Endometrial microvascular endothelial cells (primary cell): Measurements from ENCODE around the gene PCED1B. TPM values are rescaled to one million over a fixed set of nuclear protein-coding genes. Genes with fewer than 3 reads are reported as not detected.
"Not testable (repeated sequence)": the region's sequence is repeated elsewhere in the genome, so short reads cannot be mapped to it uniquely, and the experiment has no call there.

ENCODE experiments used
- in situ Hi-C: cut with HindIII; loops from 2 replicates; pipeline ENCODE4 v1.10.0; 2017; ENCODE audit warnings: low sequenced_read_pairs, low pct_unique_long_range_greater_than_20kb; ENCODE audit errors: inconsistent ontology term
- total RNA-seq: library from RNA; depleted of rRNA; stranded (reverse); fragments of >200 nt; gene quantifications from one replicate; pipeline ENCODE4 v1.2.3, GENCODE V29; 2015; ENCODE audit errors: inconsistent ontology term

Gene PCED1B
- total RNA-seq, 1 donor from 2014 or later = not detected

GRCh38 chr12:47152095-47152494 lies 72.7 kb downstream of the PCED1B start:
- in situ Hi-C loops = no loop called here

DNA sequence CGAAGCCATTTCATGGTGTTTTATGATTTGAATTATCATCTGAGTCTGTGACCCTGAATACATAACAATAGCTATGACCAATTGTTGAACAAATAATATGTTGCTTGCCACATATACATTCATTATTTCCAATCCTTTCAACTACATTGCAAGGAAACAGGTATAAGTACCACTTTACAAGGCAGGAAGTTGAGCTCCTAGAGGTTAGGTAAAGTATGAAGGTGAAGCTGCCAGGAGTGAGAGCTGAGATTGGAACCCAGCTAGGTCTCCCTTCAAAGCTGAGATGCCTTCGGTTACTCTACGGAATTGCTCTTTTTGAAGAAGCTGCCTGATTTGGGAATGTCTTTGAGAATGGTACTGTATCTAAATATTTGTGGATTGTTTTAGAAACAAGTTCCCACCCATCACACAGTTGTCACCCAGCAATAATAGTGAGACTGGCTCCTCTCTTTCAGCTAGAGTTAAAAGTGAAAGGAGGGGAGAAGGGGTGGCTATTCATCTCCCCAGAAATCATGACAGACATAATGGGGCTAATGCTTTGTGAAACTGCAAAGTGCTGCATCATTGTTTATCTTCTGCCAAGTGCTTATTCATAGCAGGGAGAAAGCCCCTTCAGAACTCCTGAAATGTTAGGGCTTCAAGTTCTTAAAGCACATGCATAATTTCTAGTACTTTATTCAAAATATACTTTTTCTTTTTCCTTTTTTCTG lies 76.2 kb downstream of the PCED1B start:
- in situ Hi-C loops = no loop called here

GRCh38 chr12:47156167-47156736 lies 76.8 kb downstream of the PCED1B start:
- in situ Hi-C loops = no loop called here

DNA sequence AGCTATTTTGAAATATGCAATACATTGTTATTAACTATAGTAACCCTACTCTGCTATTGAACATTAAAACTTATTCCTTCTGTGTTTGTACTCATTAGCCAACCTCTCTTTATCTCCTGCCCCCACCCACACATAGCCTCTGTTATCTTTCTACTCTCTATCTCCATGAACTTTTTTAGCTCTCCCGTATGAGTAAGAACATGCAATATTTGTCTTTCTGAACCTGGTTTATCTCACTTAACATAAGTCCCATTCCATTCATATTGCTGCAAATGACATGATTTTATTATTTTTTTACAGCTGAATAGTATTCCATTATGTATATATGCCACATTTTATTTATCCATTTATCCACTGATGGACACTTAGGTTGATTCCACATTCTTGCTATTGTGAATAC lies 79.4 kb downstream of the PCED1B start:
- in situ Hi-C loops = no loop called here

GRCh38 chr12:47159348-47159747 lies 79.9 kb downstream of the PCED1B start:
- in situ Hi-C loops = no loop called here

DNA sequence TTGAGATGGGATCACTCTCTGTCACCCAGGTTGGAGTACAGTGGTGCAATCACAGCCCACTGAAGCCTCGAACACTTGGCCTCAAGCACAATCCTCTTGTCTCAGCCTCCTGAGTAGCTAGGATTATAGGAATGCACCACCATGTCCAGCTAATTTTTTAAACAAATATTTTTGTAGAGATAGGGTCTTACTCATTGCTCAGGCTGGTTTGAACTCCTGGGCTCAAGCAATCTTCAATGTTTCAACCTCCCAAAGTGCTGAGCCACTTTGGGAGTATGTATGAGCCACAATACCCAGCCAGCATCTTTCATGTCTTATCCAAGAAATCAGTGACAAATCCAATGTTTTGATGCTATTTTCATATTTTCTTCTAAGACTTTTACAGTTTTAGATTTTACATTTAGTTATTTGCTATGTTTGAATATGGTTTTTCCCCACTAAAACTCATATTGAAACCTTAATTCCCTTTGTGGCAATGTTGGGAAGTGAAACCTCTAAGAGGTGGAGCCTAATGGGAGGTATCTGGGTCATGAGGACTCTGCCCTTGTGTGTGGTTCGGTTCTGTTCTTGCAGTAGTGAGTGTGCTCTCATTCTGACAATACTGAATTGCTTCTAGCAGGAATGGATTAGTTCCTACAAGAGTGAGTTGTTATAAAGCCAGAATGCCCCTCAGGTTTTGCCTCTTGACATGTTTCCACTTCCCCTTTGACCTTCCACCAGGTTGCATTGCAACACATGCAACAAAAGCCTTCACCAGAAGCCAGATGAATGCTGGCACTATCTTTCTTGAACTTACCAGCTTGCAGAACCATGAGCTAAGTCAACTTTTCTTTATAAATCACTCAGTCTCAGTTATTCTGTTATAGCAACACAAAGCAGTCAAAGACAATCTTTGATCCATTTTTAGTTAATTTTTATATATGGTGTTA lies 81.2 kb downstream of the PCED1B start:
- in situ Hi-C loops = no loop called here

DNA sequence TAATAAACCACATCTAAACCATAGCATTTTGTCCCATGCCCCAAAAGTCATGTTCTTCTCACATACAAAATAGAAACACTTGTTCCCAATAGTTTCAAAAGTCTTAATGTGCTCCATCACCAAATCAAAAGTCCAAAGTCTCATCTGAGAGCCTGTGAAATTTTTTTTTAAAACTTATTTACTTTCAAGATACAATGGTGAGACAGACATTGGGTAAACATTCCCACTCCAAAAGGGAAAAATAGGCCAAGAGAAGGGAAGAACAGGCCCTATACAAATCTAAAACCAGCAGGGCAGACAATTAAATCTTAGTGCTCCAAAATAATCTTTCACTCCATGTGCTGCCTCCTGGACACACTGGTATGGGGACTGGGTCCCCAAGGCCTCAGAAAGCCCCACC lies 84.7 kb downstream of the PCED1B start:
- in situ Hi-C loops = no loop called here

DNA sequence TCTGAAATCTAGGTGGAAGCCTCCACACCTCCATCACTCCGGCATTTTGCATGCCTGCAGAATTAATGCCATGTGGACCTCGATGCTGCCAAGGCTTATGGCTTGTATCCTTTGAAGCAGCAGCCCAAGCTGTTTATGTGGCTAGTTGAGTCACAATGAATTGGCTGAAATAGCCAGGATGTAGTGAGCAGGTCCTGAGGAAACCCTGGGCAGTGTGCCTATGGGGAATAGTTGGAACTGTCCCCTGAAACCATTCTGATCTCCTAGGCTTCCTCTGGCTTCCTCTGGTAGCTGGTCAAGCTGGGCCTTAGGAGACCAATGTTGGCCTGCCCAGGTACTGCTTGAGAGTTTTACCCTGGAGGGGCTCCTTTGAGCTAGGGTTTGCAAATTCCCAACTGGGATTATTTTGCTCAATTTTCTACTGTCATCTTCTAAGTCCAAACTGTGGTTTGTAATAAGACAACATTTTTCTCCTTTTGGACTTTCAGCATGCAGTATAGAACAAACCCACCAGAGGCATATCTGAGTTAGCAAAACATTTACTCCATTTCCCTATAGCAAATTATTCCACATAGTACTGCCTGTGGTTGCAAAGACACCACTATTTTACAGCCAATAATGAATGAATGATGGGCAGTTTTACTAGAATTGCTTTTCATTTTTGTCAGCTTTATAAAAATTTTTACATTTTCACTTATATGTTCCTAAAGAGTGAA lies 85.5 kb downstream of the PCED1B start:
- in situ Hi-C loops = no loop called here

DNA sequence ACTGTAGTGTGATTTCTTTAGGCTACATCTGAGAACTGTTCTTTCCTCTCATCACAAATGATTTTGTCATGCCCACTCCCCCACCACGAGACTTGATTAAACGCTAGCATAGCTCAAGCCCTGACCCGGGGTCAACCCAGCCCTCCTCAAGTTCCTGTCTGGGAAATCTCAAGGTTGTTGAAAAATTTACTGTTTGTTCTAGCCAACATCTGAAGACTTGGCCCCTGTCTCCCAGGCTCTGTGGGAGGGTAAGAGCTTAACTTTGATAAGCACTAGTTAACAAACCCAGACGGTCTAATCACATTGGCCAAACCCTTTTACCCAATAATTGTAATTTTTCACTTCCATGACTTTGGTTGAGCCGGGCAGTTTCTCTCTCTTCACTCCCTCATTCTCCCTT lies 86.5 kb downstream of the PCED1B start:
- in situ Hi-C loops = no loop called here

DNA sequence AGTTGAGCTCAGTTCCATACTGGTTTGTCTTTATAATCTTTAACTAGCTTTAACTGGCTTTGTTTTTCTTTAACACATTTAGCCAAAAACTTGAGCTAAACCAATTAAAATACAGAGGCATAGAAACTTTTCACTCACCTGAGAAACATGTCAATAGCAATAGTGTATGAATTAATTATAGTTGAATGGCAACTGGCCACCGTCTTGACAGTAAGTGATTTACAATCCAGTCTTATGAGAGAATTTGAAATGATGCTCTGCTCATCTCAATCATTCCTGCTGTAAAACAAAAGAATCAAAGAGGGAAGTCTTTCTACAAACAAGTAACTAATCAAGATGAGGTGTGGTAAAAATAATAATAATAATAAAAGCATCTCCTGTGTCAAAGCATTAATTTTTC lies 86.9 kb downstream of the PCED1B start:
- in situ Hi-C loops = no loop called here

GRCh38 chr12:47170281-47170680 lies 90.9 kb downstream of the PCED1B start:
- in situ Hi-C loops = not testable (repeated sequence)

DNA sequence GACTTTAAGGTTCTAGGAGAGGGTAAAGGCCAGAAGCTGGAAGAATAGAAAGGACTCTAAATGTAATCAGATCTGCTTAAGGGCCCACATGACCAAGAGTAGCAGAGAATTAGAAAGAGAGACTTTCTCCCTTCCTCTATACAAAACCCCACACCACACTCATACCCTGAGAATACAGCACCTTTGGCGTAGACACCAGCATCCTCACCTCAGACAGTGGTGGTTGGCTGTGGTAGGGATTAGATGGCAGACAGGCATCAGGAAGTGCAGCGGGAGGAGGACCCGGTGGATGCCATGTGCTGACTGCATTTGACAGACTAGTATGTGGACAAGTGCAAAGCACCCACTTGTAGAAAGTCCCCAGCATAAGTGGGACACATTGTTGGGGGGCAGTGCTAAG lies 98.6 kb downstream of the PCED1B start:
- in situ Hi-C loops = no loop called here

- in situ Hi-C loops = not testable (repeated sequence)
Measured at GRCh38 chr12:47182164-47182938, 102.9 kb downstream of the PCED1B start.

- in situ Hi-C loops = no loop called here
Measured at GRCh38 chr12:47184229-47184628, 104.8 kb downstream of the PCED1B start.

- in situ Hi-C loops = no loop called here
Measured at GRCh38 chr12:47184813-47185212, 105.4 kb downstream of the PCED1B start.

DNA sequence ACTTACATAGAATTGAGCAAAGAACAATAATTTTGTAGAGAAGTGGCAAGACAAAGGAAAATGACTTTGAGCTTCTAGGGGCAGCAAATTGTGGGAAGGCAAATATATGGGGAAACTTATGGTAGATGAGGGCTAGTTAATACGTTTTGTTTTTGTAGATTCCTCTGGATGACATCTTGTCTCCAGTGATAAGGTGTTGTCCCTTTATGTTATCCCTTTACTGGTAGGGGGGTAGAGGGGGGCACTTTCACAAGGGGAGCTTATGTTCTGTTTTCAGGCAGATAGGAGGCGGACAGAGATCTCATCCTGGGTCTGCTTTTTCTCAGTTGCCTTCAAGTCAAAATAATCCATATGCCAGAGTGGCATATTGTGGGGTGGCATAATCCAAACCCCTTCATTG lies 106.8 kb downstream of the PCED1B start:
- in situ Hi-C loops = no loop called here

DNA sequence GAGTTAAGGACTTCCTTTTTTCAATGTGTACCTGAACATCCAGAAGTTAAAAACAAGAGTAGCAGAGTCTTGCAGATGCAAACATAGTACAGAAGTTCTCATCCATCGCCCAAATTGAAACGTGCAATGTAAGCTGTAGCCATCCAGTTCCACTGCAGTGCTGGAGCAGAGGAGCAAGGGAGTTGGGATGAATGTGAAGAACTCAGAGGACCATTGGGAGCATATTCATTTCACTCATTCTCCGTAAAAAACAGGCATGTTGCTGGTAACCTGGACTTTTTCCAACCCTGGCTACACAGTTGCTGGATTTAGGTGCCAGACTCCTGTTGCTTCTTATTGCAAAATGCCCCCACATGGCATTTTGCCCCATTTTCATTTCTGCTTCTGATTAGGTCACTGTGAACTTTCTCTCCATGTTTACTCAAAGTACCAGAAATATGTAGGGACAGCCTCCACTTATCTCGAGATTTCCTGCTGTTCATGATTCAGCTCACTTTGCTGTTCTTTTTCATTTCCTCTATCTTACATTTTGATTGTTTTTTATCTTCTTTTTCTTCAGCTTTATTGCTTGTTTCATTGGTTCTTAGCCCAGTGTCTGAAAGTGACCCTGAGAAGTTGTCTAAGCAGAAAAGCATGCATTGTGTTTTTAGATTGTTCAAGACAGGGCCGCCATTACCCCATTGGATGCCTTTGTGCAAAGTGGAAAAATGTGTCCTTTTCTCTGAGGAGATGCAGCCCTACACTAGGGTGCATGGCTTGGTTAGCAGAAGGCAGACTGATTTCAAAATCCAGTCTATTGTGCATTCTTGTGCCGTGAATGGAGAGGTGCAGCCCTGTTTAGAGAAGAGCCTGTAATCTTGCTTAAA lies 109.4 kb downstream of the PCED1B start:
- in situ Hi-C loops = no loop called here

GRCh38 chr12:47189728-47190127 lies 110.3 kb downstream of the PCED1B start:
- in situ Hi-C loops = no loop called here
